Hematopoietic multipotent progenitor cell treated with erythropoietin and hydrocortisone succinate and interleukin-3 and kit ligand, for 8 days (in vitro differentiated cells): ENCODE results near the gene CNPY3.

Experiments
- DNase-seq: peaks from one replicate; pipeline ENCODE4 v3.0.0-alpha.2; 2015

Gene CNPY3

GRCh38 chr6:42962096-42962495, 32.8 kb downstream of the CNPY3 start:
- no peak for DNase-seq

- DNase-seq = no peak
These were observed 33.4 kb downstream of the CNPY3 start for GRCh38 chr6:42962502-42963178.

- no peak for DNase-seq
These were observed 34.0 kb downstream of the CNPY3 start for GRCh38 chr6:42963179-42963854.

- peak; percentile 71 for DNase-seq
These were observed 34.8 kb downstream of the CNPY3 start for GRCh38 chr6:42963855-42964605.

GRCh38 chr6:42966571-42966970, 37.3 kb downstream of the CNPY3 start:
- DNase-seq = no peak

- DNase-seq = no peak
These were observed 37.9 kb downstream of the CNPY3 start for GRCh38 chr6:42967228-42967627.

GRCh38 chr6:42968126-42968701, 38.9 kb downstream of the CNPY3 start:
- no peak for DNase-seq

GRCh38 chr6:42968783-42969182, 39.5 kb downstream of the CNPY3 start:
- DNase-seq = no peak

- DNase-seq = no peak
These were observed 40.2 kb downstream of the CNPY3 start for GRCh38 chr6:42969431-42969830.

GRCh38 chr6:42969934-42970333, 40.7 kb downstream of the CNPY3 start:
- no peak for DNase-seq

- DNase-seq = peak; percentile 50
These were observed 41.8 kb downstream of the CNPY3 start for GRCh38 chr6:42970871-42971612.

- no peak for DNase-seq
These were observed 42.6 kb downstream of the CNPY3 start for GRCh38 chr6:42971746-42972327.

GRCh38 chr6:42973926-42974325, 44.6 kb downstream of the CNPY3 start:
- no peak for DNase-seq

GRCh38 chr6:42974919-42975505, 45.7 kb downstream of the CNPY3 start:
- DNase-seq = peak; percentile 20

GRCh38 chr6:42978487-42978838, 49.2 kb downstream of the CNPY3 start:
- DNase-seq = peak; percentile 34

- DNase-seq = peak; percentile 94
These were observed 49.7 kb downstream of the CNPY3 start, which contains the start of gene PEX6 for GRCh38 chr6:42978839-42979522. PEX6 (minus strand) TSS chr6:42979181; CDS start chr6:42979150, 31 bp downstream.

- no peak for DNase-seq
These were observed 50.4 kb downstream of the CNPY3 start for GRCh38 chr6:42979523-42980177.

- no peak for DNase-seq
These were observed 52.6 kb downstream of the CNPY3 start for GRCh38 chr6:42981836-42982235.

GRCh38 chr6:42984001-42984923, 55.0 kb downstream of the CNPY3 start, which contains the start of gene PPP2R5D:
PPP2R5D (plus strand) TSS chr6:42984570; CDS start chr6:42984678, 108 bp downstream.
- peak; percentile 100 for DNase-seq
